Activated CD4-positive, CD25-positive, alpha-beta regulatory T cell (primary cell): ENCODE results near the gene UBE2R2.

Experiments used
- DNase-seq, 4 experiments: peaks; one replicate each; lab custom pipeline; 2025; lab: John Stamatoyannopoulos, UW

UBE2R2 gene

GRCh38 chr9:33884856-33885701 lies 68.1 kb downstream of the UBE2R2 start:
- DNase-seq, result no peak

DNA sequence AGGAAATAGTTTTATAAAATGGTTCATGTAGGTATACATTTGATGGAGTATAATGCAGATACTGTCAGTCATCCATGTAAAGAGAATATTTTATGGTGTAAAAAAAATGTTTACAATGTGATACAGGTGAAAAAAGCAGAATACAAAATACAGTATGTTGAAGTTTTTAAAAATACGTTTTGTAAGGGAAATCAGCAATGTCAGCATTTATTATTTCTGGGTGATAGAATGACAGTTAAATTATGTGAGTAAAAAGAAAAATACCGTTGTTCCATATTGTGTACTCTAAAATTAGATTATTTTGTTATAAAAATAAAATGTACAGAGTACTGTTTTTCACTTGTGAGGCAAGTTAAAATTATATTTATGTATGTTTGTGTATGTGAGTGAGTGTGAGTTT lies 69.0 kb downstream of the UBE2R2 start:
- DNase-seq, result no peak

DNA sequence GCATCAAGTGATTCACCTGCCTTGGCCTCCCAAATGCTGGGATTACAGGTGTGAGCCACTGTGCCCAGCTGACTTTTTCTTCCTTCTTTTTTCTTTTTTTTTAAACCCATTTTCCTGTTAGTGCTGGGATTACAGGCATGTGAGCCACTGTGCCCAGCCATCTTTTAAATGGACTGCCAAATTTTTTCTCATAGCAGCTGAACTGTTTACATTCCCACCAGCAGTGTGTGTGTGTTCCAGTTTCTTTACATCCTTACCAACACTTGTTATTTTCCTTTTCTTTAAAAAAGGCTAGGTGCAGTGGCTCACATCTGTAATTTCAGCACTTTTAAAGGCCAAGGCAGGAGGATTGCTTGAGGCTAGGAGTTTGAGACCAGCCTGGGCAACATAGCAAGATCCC lies 76.9 kb downstream of the UBE2R2 start:
- DNase-seq, result no peak

GRCh38 chr9:33894316-33894715 lies 77.4 kb downstream of the UBE2R2 start:
- DNase-seq, result no peak

DNA sequence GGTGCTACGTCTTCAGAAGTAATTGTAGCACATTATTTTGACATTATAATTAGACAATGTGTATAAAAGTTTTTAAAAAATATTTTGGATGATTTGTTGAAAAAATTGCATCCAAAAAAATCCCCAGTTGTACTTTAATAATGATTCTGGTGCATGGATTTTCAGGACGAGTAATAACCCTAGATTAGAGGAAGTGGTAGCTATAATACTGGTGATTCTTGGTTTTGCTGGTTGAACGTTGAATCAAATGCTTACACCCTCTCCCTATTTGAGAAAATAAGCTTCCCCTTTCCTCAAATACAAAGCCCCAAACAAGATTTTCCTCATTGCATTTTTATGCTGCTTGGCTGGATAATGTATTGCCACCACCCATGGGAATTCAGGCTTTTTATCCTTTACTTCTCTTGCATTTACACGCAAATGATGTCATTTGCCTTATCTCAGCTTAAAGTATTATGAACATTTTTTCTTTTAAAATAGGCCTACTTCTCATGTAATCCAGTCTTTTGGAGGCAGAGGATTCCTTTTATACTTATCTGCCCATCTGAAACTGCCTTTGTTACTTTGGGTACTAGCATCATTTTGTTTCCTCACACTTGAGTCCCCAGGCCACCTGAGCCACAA lies 86.3 kb downstream of the UBE2R2 start:
- DNase-seq, result no peak

DNA sequence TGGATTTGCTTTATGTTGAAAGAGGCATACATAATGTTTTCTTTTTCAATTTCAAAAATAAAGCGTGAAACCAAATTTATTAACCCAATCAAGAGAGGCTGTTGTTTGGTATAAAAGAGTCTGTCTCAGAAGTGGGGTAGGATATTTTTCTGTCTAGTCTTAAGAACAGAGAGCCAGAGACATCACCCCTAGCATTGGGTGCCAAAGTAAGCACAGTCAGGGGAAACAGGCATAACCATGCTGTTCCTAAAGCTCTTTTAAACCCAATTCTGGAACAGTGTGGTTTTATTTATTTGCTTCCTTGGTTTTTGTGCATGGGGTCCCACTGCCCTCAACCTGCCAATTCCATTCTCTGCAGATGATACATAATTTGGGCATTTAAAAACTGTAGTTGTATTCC lies 88.2 kb downstream of the UBE2R2 start:
- DNase-seq, result no peak

DNA sequence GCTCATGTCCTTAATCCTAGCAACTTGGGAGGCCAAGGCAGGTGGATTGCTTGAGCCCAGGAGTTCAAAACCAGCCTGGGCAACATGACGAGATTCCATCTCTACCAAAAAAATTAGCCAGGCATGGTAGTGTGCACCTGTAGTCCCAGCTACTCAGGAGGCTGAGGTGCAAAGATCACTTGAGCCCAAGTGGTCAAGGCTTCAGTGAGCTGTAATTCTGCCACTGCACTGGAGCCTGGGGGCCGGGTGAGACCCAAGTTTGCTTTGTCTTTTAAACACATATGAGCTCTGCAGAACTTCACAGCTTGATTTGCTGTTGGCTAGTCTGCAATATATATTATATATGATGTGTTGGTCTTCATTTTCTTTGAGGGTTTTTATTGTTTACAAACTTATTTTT lies 89.8 kb downstream of the UBE2R2 start:
- no peak for DNase-seq

DNA sequence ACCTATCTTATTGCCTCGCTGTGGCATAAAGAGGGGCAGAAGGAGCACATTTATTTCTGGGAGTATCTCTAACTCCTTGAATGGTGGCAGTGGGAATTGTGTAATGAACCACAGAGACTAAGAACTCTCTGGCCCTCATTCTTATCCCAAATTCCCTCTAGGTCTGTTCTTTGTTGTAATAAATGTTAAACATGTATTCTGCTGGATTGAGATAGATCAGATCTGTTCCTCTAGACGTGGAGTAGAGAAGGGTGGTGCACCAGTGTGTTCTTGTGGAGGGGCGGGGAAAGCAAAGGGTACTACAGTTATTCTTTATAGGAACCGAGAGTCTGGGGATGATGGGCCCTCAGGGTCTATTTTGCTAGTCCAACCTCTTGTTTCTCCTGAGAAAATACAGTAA lies 90.4 kb downstream of the UBE2R2 start:
- no peak for DNase-seq

- DNase-seq, result no peak
These were observed 91.2 kb downstream of the UBE2R2 start for GRCh38 chr9:33908114-33908513.

GRCh38 chr9:33908749-33909148 lies 91.8 kb downstream of the UBE2R2 start:
- DNase-seq, result no peak

DNA sequence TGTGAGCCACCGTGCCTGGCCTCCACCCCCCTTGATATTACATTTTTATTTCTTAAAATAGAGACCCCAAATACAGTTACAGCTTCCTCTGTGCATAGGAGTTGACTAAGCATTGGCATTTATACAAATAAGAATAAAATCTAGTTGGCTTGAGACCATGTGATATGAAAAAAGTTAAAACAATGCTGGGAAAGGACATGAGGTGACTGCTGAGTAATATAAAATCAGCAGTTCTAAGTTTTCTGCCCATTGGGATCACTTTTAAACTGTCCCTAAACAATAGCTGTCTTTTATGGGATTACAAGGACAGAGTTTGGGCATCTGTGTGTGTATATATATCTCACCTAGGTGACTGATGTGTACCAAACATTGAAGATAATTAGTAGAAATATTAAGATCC lies 96.6 kb downstream of the UBE2R2 start:
- DNase-seq, result no peak

GRCh38 chr9:33914887-33915628 lies 98.1 kb downstream of the UBE2R2 start:
- no peak for DNase-seq

GRCh38 chr9:33917036-33917435 lies 100.1 kb downstream of the UBE2R2 start:
- no peak for DNase-seq

- DNase-seq, result no peak
These were observed 102.4 kb downstream of the UBE2R2 start for GRCh38 chr9:33919276-33919897.

- DNase-seq, result no peak
These were observed 105.3 kb downstream of the UBE2R2 start for GRCh38 chr9:33921967-33922895.

GRCh38 chr9:33923079-33923478 lies 106.1 kb downstream of the UBE2R2 start:
- no peak for DNase-seq

- DNase-seq, result no peak
These were observed 107.2 kb downstream of the UBE2R2 start for GRCh38 chr9:33923998-33924701.

- DNase-seq, result no peak
These were observed 108.2 kb downstream of the UBE2R2 start for GRCh38 chr9:33924978-33925797.

DNA sequence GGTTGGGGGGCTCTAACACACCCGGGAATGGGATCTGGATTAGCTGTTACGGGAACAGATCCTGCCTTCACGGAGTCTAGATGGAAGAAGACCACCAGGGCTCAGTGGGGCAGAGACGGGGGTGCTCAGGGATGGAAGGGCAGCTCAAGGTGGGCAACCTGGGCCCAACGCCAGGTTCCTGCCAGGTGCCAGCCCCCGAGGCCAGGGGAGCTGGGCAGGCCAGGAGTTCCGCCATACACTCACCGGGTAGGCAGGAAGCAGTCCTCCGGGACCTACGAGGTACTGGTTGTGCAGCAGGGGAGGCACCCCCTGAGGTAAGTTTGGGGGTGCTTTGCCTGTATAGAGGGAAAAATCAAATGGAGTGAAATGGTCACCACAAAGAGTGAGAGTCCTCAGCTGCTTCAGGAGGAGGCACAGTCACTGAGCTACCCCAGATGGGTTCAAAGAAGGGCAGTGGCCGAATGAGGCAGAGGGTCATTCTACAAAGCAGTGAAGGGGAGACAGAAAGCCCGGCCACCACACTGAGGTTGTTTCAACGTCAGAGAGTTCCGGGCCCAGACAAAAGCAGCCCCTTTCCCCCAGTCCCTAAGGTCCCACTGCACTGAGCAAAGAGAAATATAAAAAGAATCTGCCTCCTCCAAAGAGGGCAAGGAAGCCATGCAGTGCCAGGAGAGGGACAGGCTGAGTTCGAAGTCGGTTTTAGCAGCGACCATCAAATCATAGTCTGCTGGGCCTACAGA lies 110.0 kb downstream of the UBE2R2 start:
- no peak for DNase-seq
